EH (cell line): Measurements from ENCODE around the gene ADCY9.

Source experiments
- DNase-seq: peaks from one replicate; pipeline ENCODE4 v3.0.0-alpha.2; 2015; ENCODE audit warnings: low read depth

Gene ADCY9

DNA sequence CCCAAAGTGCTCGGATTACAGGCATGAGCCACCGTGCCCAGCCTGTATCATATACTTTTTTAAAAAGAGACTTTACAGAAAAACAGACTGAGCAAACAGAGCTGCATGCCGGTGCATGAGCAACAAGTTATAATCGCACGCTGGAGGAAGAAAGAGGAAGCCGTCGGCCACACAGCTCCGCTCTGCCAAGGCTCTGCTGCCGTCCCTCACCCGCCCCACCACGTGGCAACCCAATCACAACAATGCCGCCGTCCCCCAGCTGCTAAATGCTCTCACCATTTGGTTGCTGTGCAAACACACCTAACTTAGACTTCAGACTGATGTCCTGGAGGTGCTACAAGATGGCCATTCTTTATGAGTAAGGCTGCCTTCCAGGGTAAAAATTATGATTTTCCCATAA, 83.5 kb downstream of the ADCY9 start:
- DNase-seq = no peak

DNA sequence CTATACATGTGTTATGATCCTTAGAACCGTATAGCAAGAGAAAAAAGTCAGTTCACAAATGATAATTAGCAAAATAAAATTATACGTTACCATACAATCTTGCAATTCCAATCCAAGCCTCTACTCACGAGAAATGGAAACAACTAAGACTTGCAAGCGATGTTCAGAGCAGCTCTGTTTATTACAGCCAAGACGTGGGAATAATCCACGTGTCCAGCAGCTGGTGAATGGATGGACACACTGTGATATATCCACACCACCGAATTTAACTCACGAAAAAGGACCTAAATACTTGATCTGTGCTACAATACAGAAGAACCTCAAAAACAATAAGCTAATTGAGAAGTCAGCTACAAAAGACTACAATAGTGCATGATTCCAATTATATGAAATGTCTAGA, 88.1 kb downstream of the ADCY9 start:
- no peak for DNase-seq

GRCh38 chr16:4026854-4027253, 89.4 kb downstream of the ADCY9 start:
- no peak for DNase-seq

GRCh38 chr16:4025428-4025827, 90.8 kb downstream of the ADCY9 start:
- no peak for DNase-seq

DNA sequence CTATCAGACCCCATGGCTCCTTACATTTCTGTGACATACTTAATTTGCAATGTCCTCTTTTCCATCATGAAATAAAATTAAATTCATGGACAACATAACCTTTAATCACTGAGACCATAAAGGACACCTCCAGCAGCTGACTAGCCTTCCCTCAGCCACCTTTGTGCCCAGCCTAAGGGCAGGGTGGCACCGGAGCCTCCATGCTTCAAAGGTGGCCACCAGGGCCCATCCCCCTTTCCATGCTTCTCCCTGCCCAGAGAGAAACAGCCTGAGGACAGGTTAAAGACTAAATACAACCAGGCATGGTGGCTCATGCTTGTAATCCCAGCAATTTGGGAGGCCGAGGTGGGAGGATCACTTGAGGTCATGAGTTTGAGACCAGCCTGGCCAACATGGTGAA, 94.3 kb downstream of the ADCY9 start:
- no peak for DNase-seq

GRCh38 chr16:4021070-4021779, 95.0 kb downstream of the ADCY9 start:
- DNase-seq = peak; percentile 17

GRCh38 chr16:4019371-4019791, 96.9 kb downstream of the ADCY9 start:
- DNase-seq = peak; percentile 67

GRCh38 chr16:4018391-4018790, 97.9 kb downstream of the ADCY9 start:
- peak; percentile 33 for DNase-seq

DNA sequence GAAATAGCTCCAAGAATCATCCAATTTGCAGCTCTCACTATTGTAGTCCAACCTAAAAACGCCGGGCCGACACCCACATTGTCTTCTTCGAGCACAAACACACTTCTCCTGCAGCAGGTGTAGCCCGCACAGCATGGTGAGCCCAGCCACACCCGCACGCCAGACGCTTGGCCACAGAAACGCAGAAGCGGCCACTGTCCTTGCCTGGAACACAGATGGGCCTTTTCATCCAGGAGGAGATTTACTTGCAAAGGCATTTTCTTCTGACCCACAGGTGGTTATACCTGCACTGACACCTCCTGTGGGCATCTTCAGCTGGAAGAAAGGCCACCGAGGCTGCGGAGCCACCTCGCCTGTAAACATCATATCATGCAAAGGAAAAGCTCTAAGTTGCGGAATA, 98.4 kb downstream of the ADCY9 start:
- no peak for DNase-seq

GRCh38 chr16:4016658-4017057, 99.6 kb downstream of the ADCY9 start:
- DNase-seq = no peak

GRCh38 chr16:4016005-4016352, 100.3 kb downstream of the ADCY9 start:
- no peak for DNase-seq

DNA sequence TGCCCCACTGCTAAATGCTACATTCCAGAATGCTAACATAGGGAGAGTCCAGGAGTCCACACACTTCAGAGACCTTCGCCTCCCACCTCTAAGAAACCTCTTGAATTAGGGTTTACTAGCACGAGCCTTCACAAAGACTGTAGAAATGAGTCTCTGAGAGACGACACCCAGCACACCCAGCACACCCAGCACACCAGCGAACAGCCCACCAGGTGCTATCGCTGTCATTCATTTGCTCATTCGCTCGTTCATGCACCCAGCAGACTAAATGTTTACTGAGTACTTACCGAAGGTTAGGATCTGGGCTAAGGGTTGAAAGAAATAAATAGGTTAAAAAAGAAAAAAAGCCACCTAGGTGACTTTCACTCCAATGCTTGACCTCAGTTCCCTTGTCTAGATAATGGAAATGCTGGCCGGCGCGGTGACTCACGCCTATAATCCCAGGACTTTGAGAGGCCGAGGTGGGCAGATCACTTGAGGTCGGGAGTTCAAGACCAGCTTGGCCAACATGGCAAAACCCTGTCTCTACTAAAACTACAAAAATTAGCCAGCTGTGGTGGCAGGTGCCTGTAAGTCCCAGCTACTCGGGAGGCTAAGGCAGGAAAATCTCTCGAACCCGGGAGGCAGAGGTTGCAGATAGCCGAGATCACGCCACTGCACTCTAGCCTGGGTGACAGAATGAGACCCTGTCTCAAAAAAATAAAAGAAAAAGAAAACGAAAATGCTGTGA, 100.8 kb downstream of the ADCY9 start:
- DNase-seq = no peak

- no peak for DNase-seq
Observed at GRCh38 chr16:4011940-4012629, 104.2 kb downstream of the ADCY9 start.

DNA sequence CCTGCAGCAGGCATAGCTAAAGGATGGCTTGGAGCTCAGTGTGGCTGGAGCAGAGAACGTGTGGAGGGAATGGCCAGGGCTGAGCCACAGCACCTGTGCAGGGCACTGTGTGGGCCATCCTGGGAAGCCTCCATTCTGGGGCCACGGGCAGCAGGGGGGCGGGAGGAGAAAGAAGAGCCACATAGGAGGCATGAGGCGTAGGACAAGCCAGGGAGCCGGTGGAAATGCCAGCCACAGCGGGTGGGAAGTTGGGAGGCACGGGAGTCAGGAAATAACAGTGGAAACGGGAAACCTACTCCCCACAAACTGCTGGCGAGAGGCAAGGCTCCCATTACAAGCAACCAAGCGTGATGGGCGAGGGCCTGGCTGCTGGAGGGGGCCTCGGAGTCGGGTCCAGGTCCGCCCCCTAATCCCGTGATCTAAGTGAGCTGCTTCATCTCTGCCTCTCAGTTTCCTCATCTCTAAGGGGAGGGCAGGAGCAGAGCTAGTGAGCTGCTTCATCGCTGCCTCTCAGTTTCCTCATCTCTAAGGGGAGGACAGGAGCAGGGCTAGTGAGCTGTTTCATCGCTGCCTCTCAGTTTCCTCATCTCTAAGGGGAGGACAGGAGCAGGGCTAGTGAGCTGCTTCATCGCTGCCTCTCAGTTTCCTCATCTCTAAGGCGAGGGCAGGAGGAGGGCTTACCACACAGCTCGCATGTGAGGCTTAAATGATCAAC, 104.9 kb downstream of the ADCY9 start:
- no peak for DNase-seq

GRCh38 chr16:4010225-4011158, 105.8 kb downstream of the ADCY9 start:
- no peak for DNase-seq

DNA sequence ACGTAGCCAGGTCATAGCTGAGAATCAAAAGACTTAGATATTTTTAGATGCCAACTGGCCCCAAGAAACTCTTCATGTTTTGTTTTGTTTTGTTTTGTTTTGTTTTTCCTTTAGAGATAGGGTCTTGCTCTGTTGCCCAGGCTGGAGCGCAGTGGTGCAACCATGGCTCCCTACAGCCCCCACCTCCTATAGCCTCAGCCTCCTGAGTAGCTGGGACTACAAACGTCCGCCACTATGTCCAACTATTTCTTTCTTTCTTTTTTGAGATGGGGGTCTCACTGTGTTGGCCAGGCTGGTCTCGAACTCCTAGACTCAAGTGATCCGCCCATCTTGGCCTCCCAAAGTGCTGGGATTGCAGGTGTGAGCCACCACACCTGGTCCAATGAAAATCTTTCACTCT, 107.1 kb downstream of the ADCY9 start:
- DNase-seq = no peak

DNA sequence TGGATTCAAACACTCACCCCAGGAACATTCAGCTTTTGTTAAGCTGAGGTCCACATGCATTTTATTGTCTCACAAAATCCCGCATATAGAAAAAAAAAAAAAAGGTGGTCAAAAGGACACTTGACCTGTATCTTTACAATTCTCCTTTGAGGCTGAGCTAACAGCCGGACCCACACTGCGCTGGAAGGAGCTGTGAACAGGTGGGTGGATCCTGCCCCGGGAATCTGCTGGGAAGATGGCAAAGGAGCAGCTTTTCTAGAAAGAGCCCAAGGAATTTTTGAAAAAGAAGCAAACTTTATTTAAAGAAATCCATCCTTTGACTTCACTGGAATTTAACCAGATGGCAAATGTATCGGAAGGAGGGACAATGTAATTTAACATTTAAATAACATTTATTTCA, 108.1 kb downstream of the ADCY9 start:
- no peak for DNase-seq

DNA sequence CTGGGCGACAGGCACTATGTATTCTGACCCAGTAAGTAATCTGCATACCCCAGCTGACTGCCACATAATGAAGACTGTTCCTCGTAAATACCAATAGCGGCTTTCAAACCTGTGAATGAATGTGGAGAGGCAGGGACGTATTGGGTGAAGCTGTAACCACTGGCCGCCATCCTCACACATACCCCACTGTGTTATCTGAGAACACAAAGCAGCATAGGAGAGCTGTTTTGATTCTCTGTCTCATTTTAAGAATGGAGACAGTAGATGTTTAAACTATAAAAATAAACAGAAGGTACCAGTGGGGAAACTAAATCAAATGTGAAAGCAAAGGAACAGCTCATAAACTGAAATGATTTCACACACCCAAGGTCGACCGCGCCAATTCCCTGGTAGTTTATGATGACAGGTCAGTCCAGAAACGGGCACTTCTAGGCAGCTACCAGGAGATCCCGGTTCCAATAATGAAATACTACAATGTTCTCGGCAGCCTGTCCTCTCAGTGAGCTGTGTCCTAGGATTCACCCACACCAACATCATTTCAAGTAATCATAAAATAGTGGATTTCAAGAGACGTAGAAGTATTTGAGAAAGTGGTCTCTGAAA, 109.7 kb downstream of the ADCY9 start:
- DNase-seq = no peak

- no peak for DNase-seq
Observed at GRCh38 chr16:4005731-4006130, 110.5 kb downstream of the ADCY9 start.

GRCh38 chr16:4005281-4005680, 111.0 kb downstream of the ADCY9 start:
- no peak for DNase-seq

GRCh38 chr16:4004206-4004605, 112.0 kb downstream of the ADCY9 start:
- no peak for DNase-seq
